ENCODE data around the gene CCDC69.

Gene CCDC69

GRCh38 chr5:151168602-151169344 lies 55.1 kb downstream of the CCDC69 start:
- no peak for TF ChIP-seq CTCF (IDR thresholded peaks at IDR 0.05; ENCODE audit: control insufficient read depth, extremely low read depth, insufficient read depth)
- no peak for DNase-seq (ENCODE audit: low read depth)
- no peak overlapping the region for H3K4me3 ChIP-seq (ENCODE audit: low read depth, low read length)

- TF ChIP-seq CTCF (IDR thresholded peaks at IDR 0.05; ENCODE audit: control insufficient read depth, extremely low read depth, insufficient read depth): no peak
- no peak overlapping the region for H3K4me3 ChIP-seq (ENCODE audit: low read depth, low read length)
- no peak for DNase-seq (ENCODE audit: low read depth)
Measured at GRCh38 chr5:151167022-151167421, 56.9 kb downstream of the CCDC69 start.

- peak; percentile 92 for TF ChIP-seq CTCF (IDR thresholded peaks at IDR 0.05; ENCODE audit: control insufficient read depth, extremely low read depth, insufficient read depth)
Measured at GRCh38 chr5:151164687-151165392, 59.1 kb downstream of the CCDC69 start.

GRCh38 chr5:151162776-151163175 lies 61.1 kb downstream of the CCDC69 start:
- TF ChIP-seq CTCF (IDR thresholded peaks at IDR 0.05; ENCODE audit: control insufficient read depth, extremely low read depth, insufficient read depth): no peak
- DNase-seq (ENCODE audit: low read depth): no peak
- no peak overlapping the region for H3K4me3 ChIP-seq (ENCODE audit: low read depth, low read length)

More at GRCh38 chr5:151164687-151165392, 59.1 kb downstream of the CCDC69 start:
- H3K4me3 ChIP-seq (ENCODE audit: low read depth, low read length): no peak overlapping the region
- peak; percentile 58 for DNase-seq (ENCODE audit: low read depth)

GRCh38 chr5:151159649-151160373 lies 64.1 kb downstream of the CCDC69 start:
- TF ChIP-seq CTCF (IDR thresholded peaks at IDR 0.05; ENCODE audit: control insufficient read depth, extremely low read depth, insufficient read depth): no peak
- no peak overlapping the region for H3K4me3 ChIP-seq (ENCODE audit: low read depth, low read length)
- DNase-seq (ENCODE audit: low read depth): no peak

- DNase-seq (ENCODE audit: low read depth): no peak
- peak overlapping the region; percentile 86 for H3K4me3 ChIP-seq (ENCODE audit: low read depth, low read length)
- no peak for TF ChIP-seq CTCF (IDR thresholded peaks at IDR 0.05; ENCODE audit: control insufficient read depth, extremely low read depth, insufficient read depth)
Measured at GRCh38 chr5:151158287-151158661, 65.6 kb downstream of the CCDC69 start.
